ENCODE results near the gene NBPF15.
"Not testable (repeated sequence)": the region's sequence is repeated elsewhere in the genome, so short reads cannot be mapped to it uniquely, and the experiment has no call there.

Gene NBPF15, protein sequence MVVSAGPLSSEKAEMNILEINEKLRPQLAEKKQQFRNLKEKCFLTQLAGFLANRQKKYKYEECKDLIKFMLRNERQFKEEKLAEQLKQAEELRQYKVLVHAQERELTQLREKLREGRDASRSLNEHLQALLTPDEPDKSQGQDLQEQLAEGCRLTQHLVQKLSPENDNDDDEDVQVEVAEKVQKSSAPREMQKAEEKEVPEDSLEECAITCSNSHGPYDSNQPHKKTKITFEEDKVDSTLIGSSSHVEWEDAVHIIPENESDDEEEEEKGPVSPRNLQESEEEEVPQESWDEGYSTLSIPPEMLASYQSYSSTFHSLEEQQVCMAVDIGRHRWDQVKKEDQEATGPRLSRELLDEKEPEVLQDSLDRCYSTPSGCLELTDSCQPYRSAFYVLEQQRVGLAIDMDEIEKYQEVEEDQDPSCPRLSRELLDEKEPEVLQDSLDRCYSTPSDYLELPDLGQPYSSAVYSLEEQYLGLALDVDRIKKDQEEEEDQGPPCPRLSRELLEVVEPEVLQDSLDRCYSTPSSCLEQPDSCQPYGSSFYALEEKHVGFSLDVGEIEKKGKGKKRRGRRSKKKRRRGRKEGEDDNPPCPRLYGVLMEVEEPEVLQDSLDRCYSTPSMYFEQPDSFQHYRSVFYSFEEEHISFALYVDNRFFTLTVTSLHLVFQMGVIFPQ

DNA sequence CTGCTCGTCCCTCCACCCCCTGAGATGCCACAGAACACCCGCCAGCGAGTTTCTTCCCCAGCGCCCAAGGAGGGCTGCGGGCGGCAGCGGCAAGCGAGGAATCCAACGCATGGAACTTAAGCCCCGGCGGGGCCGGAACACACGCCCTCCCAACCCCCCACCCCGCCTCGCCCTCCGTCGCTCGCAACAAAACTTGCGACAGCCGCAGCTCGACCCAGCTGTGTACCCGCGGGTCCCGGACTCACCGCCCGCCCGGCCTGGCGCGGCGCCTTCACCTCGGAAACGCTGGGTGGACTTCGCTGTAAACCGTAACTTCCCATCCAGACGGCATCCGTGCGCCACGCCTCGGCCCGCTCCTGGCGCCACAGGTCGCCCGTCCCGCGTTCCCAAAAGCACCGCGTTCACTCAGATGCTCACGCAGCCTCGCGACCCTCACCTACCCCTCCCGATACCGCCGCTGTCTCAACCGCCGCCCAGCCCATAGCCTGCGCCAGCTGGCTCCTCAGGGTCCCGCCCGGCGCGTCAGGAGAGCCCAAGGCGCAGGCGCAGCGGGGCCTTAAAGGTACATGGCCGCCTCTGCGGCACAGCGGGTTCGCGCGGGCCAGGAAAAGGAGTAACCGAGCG is at the start of gene NBPF15:
NBPF15 (minus strand) TSS at position 534 of the 624 bp plus-strand sequence. CDS start 21,666 bp downstream, outside the sequence.
- DNase-seq, result peak; percentile 26

DNA sequence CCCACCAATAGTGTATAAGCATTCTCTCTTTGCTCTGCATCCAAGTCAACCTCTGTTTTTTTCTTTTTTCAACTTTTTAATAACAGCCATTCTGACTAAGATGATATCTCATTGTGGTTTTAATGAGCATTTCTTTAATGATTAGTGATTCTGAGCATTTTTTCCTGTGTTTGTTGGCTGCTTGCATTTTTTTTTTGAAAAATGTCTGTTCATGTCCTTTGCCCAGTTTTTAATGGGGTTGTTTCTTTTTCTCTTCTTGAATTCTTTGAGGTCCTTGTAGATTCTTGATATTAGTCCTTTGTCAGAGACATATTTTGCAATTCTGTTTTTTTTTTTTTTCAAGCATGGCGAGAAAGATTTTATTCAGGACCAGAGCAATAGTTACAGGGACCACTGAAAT is 35.0 kb upstream of the NBPF15 start:
- DNase-seq, result not testable (repeated sequence)

DNA sequence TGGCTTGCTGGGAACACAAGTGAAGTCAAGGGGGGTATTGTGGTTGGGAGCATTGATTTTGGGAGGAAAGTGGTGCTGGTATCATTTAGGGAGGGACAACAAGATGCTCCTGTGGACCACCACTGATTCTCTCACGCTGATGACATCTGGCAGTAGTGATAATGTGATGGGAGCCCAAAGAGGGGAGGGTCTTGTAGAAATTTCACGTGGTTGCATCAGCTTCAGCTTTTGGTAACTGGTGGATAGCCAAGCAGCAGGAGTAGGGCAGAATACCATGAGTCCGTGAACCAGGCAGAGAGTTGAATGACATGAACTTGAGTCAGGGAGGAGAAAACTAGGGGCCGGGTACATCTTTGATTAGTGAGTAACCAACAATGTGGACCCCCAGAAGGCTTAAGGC is 32.7 kb upstream of the NBPF15 start:
- not testable (repeated sequence) for DNase-seq

DNA sequence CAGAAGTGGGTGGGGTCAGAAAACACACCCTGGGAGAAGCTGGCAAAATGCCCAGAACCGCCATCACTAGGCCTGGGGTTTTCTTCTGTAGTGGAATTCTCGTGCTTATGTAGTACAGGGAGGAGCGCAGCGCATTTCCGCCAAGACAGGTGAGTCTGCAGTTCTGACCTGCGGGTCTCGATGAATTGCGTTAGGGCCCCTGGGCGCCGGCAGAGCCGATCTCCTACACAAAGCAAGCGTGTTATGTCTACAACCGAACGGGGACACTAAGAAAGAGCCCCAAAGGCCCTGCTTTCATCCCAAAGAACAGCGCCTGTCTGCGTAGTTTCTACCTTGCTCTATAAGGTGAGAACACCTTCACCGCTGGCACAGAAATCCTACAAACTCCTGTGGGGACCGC is 28.9 kb upstream of the NBPF15 start:
- not testable (repeated sequence) for DNase-seq

DNA sequence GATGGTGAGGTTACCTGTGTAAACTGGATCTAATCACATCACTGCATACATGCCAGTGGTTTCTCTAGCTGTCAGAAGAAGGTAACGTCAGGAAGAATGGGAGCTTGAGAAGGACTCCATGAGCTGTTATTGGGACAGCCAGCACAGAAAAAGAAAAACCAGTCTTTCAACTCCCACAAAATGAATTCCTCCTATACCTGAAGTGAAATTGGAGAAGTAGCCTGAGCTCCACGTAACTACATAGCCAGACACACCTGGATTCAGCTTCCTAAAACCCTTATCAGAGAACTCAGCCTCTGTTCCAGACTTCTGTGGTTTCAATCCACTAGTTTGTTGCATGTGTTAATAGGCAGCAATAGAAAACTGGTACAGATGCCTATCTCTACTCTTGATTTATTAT is 25.5 kb upstream of the NBPF15 start:
- DNase-seq, result not testable (repeated sequence)

DNA sequence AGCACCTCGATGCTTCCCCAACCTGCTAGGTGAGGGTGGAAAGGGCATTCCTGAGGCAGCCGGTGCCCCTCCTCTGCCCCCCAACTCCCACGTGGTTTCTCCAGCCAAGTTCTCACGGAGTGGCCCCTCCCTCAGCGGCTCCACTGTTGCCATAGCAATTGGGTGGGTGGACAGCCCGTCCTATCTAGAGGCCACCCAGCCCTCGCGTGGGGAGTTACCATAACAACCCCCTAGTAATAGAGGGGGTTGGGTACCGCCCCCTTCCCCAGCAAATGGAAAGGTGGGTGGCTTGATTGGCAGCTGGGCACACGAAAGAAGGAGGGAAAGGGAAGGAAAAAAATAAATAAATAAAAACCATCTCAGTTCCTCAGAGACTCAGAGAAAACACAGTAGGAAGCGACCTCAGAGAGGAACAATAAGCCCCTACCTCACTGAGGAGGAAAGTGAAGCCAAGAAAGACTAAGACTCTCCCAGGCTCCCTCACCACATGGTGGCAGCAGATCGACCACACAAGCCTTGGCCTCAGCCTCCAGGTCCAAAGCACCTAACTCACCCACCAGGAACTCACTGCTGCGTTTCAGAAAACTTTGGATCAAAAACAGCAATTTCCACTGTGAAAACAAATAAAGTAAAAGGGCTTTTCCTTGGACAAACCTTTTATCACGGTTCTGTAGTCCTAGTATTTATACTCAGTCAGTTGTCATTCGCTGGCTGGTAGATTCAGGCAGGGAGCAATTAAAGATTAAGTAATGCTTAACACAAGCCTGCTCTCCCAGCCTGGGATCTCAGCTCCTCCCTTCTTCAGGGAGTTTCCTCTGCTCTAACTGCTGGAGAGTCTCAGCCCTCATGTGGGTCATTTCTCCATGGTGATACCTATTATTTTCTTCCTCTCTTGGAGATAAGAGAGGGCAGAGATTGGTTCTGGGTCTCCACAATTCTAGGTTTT is 23.9 kb upstream of the NBPF15 start:
- DNase-seq, result not testable (repeated sequence)

DNA sequence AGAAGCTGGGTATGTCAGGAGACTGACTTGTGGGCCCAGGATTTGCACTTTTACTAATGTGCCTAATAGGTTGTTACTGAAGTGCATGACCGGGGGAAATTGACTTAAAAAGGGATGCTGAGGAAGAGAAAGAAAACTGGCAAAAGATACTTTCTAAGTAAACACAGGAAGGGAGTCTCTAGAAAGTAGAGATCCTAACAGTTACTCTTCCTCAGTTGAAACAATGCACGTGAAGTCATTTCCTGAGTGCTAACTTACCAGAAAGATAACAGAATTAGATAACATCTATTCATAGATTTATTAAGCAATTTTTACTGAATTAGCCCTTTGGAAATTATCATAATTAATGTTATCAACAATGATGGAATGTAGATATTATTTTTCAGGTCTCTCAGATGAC is 12.4 kb upstream of the NBPF15 start:
- not testable (repeated sequence) for DNase-seq

DNA sequence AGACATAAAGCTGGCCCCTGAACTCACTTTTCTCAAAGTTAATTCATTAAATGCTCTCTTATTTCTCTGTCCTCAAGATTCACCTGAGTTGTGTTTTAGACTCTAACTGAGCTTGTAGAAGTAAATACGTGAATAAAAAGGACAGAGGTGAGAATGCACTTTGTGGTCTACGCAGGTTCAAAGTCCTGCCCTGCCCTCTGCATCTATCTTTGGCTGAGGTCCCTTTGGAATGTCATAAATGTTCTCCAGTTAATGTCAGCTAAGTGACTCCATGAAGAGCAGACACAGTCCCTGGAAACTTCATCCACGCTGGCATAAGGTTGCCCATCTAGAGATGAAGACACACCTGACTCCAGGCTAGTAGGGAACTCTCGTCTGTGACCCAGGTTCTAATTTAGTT is 10.0 kb upstream of the NBPF15 start:
- DNase-seq, result not testable (repeated sequence)

DNA sequence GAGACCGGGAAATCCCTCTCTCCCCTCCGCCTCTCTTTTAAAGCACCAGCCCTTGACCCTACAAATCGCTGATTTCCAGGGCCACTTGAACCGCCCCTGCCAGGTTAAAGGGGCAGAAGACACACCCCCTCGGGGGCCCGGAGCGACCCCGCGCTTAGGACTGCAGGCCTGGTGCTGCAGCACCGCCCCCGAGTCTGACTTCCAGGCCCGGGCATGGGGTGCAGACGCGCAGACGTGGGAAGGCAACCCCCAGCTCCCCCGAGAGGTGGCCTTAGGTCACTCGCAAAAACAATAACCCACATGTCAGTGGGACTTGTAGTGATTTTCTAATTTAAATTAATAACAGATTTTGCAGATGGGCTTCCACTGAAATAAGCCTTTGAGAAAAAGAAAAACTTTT is 309 bp upstream of the NBPF15 start:
- DNase-seq, result not testable (repeated sequence)

DNA sequence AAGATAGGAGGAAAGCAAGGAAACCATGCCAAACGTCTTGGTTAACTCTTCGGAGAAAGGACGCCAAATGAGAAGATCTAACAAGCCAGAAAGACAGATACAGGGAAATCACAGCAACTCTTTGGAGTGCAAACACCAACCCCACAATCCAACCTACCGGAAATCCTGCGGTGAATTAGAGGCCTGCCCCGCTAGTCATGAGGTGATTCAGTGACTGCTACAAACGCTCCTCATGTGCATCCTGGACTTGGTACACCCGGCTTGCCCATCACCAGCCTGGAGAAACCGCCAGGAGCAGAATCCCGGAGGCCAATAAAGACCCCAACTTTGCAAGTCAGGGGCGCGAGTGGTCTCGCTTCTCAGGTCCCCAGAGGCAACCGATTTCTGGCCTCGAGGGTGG is 783 bp downstream of the NBPF15 start:
- not testable (repeated sequence) for DNase-seq

DNA sequence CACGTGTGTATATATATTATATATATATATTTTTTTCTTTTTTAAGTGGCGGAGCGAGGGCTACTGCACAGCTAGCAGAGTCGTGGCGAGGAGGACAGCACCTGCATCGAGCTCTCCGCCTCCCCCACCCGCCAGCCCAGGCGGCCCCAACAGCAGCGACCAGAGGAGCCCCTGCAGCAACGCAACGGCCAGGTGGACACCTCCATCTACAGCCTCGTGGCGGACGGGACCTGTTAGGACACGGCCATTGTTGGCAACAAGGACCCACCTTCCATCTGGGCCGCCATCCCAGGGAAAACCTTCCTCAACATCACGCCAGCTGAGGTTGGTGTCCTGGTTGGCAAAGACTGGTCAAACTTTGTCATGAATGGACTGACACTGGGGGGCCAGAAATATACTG is 19.1 kb downstream of the NBPF15 start:
- DNase-seq, result not testable (repeated sequence)

DNA sequence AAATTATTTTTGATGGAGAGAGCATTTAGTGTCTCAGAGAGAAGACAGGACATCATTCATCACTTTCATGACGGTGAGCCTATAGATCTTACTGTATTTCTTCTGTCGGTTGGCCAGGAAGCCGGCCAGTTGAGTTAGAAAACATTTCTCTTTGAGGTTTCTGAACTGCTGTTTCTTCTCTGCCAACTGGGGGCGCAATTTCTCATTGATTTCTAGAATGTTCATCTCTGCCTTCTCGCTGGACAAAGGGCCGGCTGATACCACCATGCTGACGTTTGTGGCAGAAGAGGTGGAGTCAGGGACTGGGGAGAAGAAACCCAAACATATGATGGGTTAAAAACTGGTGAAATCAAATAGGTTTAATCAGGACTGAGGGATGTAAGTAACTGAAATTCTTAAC is 21.7 kb downstream of the NBPF15 start:
- not testable (repeated sequence) for DNase-seq

DNA sequence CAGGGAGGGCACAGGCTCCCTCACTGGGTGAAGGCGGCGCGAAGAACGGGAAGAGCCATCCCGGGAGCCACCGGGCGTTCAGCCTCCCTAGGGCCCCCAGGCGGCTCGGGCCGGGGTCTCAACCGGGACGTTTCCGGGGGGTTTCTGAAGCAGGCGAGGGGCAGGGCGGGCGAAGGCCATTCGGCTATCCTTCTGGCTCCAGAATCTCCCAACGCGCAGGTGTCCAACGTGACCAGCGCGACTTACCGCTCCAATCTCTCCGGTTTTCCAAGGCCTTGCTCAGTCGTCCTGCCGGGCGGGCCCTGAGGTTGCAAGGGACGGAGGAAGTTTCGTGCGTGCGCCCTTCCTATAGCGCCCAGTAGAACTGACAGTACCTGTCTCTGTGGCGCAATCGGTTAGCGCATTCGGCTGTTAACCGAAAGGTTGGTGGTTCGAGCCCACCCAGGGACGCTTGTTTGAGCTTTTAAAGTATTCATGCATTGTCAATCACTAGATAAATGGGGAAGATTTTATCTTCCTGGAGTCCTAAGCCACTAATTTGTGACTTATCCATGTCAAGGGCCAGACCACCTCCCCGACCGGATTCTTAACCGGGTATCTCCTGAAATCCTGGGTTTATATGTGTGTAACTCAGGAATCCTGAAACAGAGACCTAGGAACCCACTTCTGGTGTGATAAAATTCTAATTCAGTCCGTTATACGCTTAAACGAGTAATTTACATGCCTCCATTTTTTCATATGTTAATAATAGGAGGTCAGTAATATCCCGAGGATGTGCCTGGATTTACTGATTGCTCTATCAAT is 42.4 kb downstream of the NBPF15 start:
- DNase-seq, result not testable (repeated sequence)

DNA sequence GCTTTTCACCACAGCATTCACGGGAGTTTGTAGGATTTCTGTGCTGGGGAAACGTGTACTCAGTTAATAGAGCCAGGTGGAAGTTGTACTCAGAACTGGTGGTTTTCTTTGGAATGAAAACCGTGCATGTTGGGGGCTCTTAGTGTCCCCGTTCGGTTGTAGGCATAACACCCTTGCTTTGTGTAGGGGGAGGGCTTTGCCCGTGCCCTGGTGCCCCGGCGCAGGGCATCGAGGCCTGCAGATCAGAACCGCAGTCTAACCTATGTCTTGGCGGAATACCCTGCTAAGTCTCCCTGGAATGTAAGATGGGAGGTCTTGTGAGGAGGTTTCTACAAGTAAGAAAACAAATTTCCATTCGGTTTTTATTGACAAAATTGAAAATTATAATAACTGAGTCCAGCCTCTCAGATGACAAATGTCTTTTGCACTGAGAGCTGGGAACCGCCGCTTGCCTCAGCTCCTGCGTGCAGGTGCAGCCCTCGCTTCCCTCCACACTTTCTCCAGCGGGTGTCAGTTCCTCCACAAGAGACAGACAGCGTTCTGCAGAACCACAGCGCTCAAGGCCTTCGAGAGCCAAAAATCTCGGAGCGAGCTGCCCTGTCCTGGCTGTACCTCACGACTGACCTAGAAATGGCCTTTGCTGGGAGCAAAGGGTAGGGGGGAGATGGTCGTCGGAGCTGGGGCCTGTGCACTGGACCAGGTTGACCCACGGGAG is 47.9 kb downstream of the NBPF15 start:
- DNase-seq, result not testable (repeated sequence)

DNA sequence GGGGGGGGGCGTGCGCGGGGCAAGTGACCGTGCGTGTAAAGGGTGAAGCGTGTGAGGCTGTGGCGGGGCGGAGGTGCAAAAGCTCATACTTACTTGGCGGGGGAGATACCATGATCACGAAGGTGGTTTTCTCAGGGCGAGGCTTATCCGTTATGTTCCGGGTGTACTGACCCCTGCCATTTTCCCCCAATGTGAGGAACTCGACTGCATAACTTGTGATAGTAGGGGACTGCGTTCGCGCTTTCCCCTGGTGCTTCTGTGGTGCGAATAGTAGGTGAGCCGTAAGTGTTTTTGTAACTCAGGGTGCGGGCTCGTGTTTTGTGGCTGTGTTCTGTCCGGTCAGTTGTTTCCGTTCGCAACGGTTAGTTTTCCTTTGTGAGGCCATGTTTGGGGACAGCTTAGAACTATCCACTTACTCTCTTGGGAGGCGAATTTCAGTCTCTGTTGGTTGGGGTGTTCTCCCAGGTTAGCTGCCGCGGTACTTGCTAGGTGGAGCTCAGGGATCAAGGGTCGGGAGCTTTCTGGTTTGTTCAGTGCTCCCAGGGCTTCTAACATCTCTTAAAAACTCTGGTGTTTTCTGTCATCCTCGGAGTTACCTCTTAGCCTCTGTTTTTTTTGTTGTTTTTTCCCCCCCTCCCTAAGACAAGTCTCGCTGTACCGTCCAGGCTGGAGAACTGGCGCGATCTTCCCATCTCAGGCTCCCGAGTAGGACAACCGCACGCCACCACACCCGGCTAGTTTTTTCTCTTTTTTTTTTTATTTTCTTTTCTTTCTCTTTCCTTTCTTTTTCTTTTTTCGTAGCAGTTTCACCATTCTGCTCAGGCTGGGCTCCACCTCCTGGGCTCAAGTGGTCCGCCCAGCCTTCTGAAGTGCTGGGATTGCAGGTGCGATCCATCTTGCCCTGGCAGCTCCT is 48.7 kb downstream of the NBPF15 start:
- DNase-seq, result peak; percentile 98

DNA sequence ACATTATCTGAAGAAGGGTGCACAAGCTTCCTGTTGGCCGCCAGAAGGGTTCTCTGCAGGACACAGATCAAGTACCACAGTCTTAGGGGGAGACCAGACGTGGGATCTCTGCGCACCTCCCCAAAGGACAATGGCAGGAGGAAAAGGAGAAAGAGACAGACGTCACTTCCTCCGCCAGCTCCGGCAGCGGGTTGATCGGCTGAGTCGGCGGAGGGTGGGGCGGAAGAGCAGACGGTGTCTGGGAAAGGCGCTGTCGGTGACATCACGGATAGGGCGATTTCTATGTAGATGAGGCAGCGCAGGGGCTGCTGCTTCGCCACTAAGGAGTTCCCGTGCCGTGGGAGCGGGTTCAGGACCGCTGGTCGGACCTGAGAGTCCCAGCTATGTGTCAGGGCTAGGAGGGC is 49.4 kb downstream of the NBPF15 start:
- DNase-seq, result peak; percentile 82

DNA sequence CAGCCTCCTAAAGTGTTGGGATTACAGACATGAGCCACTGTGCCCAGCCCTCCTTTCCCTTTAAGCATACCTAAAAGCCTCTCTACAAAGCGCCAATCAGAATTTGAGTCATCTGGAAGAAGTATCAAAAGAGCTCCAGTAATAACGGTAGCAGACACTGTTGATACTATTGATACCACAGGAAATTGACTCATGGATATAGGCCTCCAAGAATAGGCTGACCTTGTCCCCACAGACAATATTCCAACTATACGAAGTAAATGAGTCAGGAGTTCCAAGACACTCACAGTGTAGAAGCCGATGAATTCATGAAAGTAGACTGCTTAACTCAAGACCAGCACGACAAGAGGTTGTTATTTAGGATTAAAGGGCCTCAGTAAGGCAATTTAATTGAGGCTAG is 58.7 kb downstream of the NBPF15 start:
- DNase-seq, result not testable (repeated sequence)

DNA sequence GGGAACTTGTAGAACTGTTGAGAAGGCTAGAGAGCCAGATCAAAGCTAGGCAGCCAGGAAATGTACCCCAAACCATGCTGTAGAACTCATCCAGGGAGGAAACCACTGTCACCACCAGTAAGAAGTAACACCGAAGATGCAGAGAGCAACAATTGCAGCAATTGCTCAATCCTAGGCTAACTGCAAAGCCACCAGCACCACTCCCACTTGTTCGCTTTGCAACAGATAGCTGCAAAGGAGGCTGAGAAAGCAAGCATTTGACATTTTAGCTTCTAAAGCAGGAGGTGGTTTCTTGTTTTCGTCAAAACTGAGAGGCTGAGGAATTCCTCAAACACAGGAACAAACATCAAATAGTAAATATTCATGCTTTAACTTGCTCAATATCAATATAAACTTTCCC is 89.8 kb downstream of the NBPF15 start:
- DNase-seq, result not testable (repeated sequence)
